ACC112 (cell line): ENCODE measurements around the gene KEL.

ENCODE experiments used
- H2AFZ ChIP-seq: fragments of 200-600 bp; sonication (generic); one replicate; pipeline ENCODE4 v1.6.0; 2017; ENCODE audit warnings: antibody characterized with exemption, low read length; ENCODE audit not compliant: unreplicated experiment
- H3K27ac ChIP-seq: fragments of 200-600 bp; sonication (generic); 2 replicates; pipeline ENCODE4 v1.5.1; 2014; ENCODE audit warnings: low read depth, mild to moderate bottlenecking, antibody characterized with exemption, low read length, moderate library complexity
- H3K27me3 ChIP-seq: fragments of 200-600 bp; sonication (generic); 2 replicates; pipeline ENCODE4 v1.6.1; 2014; ENCODE audit warnings: mild to moderate bottlenecking, antibody characterized with exemption, low read length, moderate library complexity, mixed read lengths; ENCODE audit not compliant: insufficient read depth
- H3K36me3 ChIP-seq: fragments of 200-600 bp; sonication (generic); 2 replicates; pipeline ENCODE4 v1.6.1; 2016; ENCODE audit warnings: mild to moderate bottlenecking, antibody characterized with exemption, low read length, moderate library complexity, mixed read lengths; ENCODE audit not compliant: insufficient read depth
- H3K4me1 ChIP-seq: fragments of 200-600 bp; sonication (generic); one replicate; pipeline ENCODE4 v1.6.1; 2016; ENCODE audit warnings: low read length, mixed read lengths; ENCODE audit not compliant: insufficient read depth, unreplicated experiment, control insufficient read depth
- H3K4me3 ChIP-seq: fragments of 200-600 bp; sonication (generic); 2 replicates; pipeline ENCODE4 v1.5.1; 2014; ENCODE audit warnings: mild to moderate bottlenecking, low read depth, low read length
- H3K79me2 ChIP-seq: fragments of 200-600 bp; sonication (generic); one replicate; pipeline ENCODE4 v1.6.0; 2016; ENCODE audit warnings: low read length; ENCODE audit not compliant: control insufficient read depth, unreplicated experiment, insufficient read depth

KEL gene

GRCh38 chr7:142961595-142961972 is 579 bp downstream of the KEL start:
- no peaks in the 10 kb centered on the region for H3K36me3 ChIP-seq
- peaks cover 50% of the 10 kb centered on the region for H3K27me3 ChIP-seq
- H3K4me1 ChIP-seq = no peaks in the 10 kb centered on the region
- H3K4me3 ChIP-seq = no peak overlapping the region
- no peak overlapping the region for H3K27ac ChIP-seq
- H3K79me2 ChIP-seq = no peaks in the 10 kb centered on the region
- H2AFZ ChIP-seq = no peak overlapping the region

GRCh38 chr7:142960955-142961512 is 1.1 kb downstream of the KEL start:
- Histone ChIP-seq H3K4me3 (no peak overlapping the region), H3K27ac (no peak overlapping the region), H3K79me2 (no peaks in the 10 kb centered on the region), H3K27me3 (peaks cover 50% of the 10 kb centered on the region), H3K4me1 (no peaks in the 10 kb centered on the region), H2AFZ (no peak overlapping the region), H3K36me3 (no peaks in the 10 kb centered on the region)

- no peaks in the 10 kb centered on the region for H3K4me1 ChIP-seq
- no peak overlapping the region for H2AFZ ChIP-seq
- H3K36me3 ChIP-seq = no peaks in the 10 kb centered on the region
- no peak overlapping the region for H3K4me3 ChIP-seq
- H3K27ac ChIP-seq = no peak overlapping the region
- H3K27me3 ChIP-seq = peaks cover 44% of the 10 kb centered on the region
- H3K79me2 ChIP-seq = no peaks in the 10 kb centered on the region
These were observed 3.0 kb downstream of the KEL start for GRCh38 chr7:142959202-142959601.

GRCh38 chr7:142957723-142958122 is 4.4 kb downstream of the KEL start:
- Histone ChIP-seq H3K27me3 (peaks cover 32% of the 10 kb centered on the region; the same call in 1 of the 2 replicates), H3K4me3 (no peak overlapping the region), H3K36me3 (no peaks in the 10 kb centered on the region), H3K27ac (no peak overlapping the region), H3K4me1 (no peaks in the 10 kb centered on the region), H3K79me2 (no peaks in the 10 kb centered on the region), H2AFZ (no peak overlapping the region)

GRCh38 chr7:142956951-142957623 is 5.1 kb downstream of the KEL start:
- H3K4me1 ChIP-seq = no peaks in the 10 kb centered on the region
- no peak overlapping the region for H3K4me3 ChIP-seq
- no peaks in the 10 kb centered on the region for H3K79me2 ChIP-seq
- H3K27ac ChIP-seq = no peak overlapping the region
- peaks cover 30% of the 10 kb centered on the region; the same call in 1 of the 2 replicates for H3K27me3 ChIP-seq
- H3K36me3 ChIP-seq = no peaks in the 10 kb centered on the region
- no peak overlapping the region for H2AFZ ChIP-seq

- no peak overlapping the region for H3K4me3 ChIP-seq
- H2AFZ ChIP-seq = no peak overlapping the region
- no peaks in the 10 kb centered on the region for H3K79me2 ChIP-seq
- no peaks in the 10 kb centered on the region for H3K4me1 ChIP-seq
- H3K27ac ChIP-seq = no peak overlapping the region
- no peaks in the 10 kb centered on the region for H3K36me3 ChIP-seq
- H3K27me3 ChIP-seq = peaks cover 46% of the 10 kb centered on the region; the same call in 1 of the 2 replicates
These were observed 7.4 kb downstream of the KEL start for GRCh38 chr7:142954680-142955268.

GRCh38 chr7:142950235-142950634 is 11.9 kb downstream of the KEL start:
- no peaks in the 10 kb centered on the region for H3K36me3 ChIP-seq
- H2AFZ ChIP-seq = no peak overlapping the region
- no peaks in the 10 kb centered on the region for H3K79me2 ChIP-seq
- H3K4me3 ChIP-seq = no peak overlapping the region
- H3K4me1 ChIP-seq = no peaks in the 10 kb centered on the region
- no peak overlapping the region for H3K27ac ChIP-seq
- H3K27me3 ChIP-seq = peaks cover 37% of the 10 kb centered on the region

- Histone ChIP-seq H2AFZ (no peak overlapping the region), H3K79me2 (no peaks in the 10 kb centered on the region), H3K27ac (no peak overlapping the region), H3K27me3 (peaks cover 37% of the 10 kb centered on the region), H3K4me1 (no peaks in the 10 kb centered on the region), H3K4me3 (no peak overlapping the region), H3K36me3 (no peaks in the 10 kb centered on the region)
These were observed 13.6 kb downstream of the KEL start for GRCh38 chr7:142948603-142949002.

- H3K27ac ChIP-seq = no peak overlapping the region
- no peak overlapping the region for H2AFZ ChIP-seq
- H3K4me3 ChIP-seq = no peak overlapping the region
- H3K27me3 ChIP-seq = peaks cover 27% of the 10 kb centered on the region
- no peaks in the 10 kb centered on the region for H3K79me2 ChIP-seq
- H3K4me1 ChIP-seq = no peaks in the 10 kb centered on the region
- H3K36me3 ChIP-seq = no peaks in the 10 kb centered on the region
These were observed 17.2 kb downstream of the KEL start for GRCh38 chr7:142945001-142945400.

GRCh38 chr7:142943706-142944268 is 18.4 kb downstream of the KEL start:
- Histone ChIP-seq H3K79me2 (no peaks in the 10 kb centered on the region), H3K4me3 (no peak overlapping the region)

GRCh38 chr7:142942746-142943145 is 19.4 kb downstream of the KEL start:
- Histone ChIP-seq H3K79me2 (no peaks in the 10 kb centered on the region), H3K36me3 (no peaks in the 10 kb centered on the region), H2AFZ (no peak overlapping the region), H3K27me3 (peaks cover 20% of the 10 kb centered on the region), H3K4me1 (no peaks in the 10 kb centered on the region), H3K4me3 (no peak overlapping the region), H3K27ac (no peak overlapping the region)

More at GRCh38 chr7:142943706-142944268, 18.4 kb downstream of the KEL start:
- Histone ChIP-seq H3K36me3 (no peaks in the 10 kb centered on the region), H3K27me3 (peaks cover 21% of the 10 kb centered on the region), H3K27ac (no peak overlapping the region), H3K4me1 (no peaks in the 10 kb centered on the region), H2AFZ (no peak overlapping the region)
